Measurements from ENCODE around the gene TRMT2A.

The TRMT2A gene

DNA sequence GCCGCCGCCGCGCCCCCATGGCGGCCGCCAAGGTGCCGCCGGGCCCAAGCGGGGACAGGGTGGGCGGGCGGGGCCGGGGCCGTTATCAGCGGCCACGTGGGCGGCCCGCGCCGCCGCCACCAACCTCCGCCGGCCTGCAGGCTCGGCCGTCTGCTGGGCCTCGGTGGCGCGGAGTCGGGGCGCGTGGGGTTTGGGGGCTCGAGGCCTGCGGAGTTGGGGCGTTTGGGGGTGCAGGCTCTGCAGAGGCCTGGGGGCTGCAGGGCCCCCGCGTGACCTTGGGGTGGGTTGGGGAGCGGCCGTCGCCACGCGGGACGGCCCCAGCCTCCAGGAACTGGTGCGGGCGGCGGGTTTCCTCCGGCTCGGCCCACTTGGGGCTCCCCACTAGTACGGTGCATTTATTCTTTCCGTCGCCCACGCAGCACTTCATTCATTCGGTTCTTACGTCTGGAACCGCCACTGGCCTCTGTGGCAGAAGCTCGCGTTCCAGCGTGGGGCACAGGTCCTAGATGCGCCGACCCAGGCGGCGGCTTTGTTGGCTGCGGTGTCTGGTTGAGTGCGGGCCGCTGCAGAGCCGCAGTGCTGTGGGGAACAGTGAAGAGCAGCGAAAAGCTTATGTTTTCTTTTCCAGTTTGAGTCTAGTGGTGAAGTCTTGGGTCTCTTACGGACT, 740 bp upstream of the TRMT2A start:
- DNase-seq, result peak; percentile 88

- no peak for DNase-seq
These were observed 563 bp downstream of the TRMT2A start for GRCh38 chr22:20116376-20116950.

DNA sequence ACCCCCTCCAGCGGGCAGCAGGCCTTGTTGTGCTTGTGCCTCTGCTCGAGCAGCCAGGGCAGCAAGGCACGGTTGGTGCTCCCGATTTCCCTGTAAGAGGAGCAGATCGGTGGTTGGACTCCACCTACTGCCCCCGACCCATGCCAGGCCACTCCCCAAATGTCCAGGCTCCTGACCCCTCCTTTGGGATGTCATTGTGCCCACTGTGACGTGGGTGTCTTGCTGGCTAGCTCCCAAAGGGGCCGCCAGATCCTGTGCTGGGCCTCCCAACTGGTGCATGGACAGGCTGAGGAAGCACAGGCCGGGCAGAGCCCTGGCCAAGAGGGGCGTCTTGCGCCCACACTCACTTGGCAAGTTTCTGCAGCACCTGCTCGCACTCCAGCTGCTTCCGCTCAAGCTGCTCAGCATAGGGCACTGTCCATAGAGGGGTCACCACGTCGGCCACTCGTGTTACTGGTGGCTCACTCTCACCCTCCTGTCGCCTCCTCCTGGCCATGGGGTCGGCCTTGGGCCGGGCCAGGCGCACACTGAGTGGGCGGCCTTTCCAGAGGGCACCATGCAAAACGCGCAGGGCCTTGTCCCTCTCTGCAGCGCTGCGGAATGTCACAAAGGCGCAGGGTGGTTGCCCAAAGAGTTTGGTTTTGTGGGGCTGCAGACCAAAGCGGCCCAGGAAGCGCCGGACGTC, 1.2 kb downstream of the TRMT2A start, which contains the start of gene RANBP1:
RANBP1 (plus strand) TSS at position 414 of the 685 bp plus-strand sequence; CDS start at position 495, 81 bp downstream.
- no peak for DNase-seq

DNA sequence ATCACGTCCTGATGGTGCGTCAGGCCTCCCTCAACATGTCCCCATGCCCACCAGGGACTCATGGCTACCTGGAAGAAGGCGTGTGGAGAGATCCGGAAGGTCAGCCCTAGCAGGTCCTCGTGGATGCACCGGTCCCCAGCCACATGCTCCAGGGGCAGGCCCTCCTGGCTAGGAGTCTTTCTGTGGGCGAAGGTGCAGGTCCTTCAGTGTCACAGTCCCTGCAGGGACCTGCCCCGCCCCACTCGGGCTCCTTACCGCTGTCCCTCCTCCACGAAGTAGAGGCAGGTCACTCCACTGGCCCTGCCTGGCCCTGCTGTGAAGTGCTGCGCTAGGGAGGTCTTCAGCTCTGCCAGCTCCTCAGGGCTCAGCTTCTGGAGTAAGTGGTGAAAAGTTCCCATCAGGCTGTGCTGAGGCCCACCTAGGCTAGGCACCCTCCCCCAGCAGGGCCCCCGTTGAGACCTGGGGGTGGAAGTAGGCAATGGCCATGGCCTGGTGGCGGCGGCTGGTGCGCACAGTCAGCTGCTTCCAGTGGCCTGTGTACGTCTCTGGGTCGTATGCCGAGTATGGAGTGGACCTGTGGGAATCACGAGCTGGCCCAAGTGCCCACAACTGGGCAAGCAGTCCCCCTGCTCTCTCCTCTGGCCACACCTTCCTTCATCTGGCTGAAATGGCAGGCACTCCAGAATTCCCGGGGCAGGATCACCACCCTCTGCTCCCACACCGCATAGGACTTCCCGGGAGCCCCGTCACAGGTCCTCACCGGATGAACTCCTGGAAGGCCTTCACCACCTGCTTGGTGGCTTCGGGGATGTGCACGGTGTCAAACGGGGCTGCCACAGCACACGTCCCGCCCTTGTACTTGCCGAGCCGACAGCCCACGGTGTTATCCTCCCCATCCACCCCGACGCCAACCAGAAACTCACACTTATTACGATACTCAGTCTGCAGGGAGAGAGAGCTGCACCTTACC, 2.2 kb downstream of the TRMT2A start:
- DNase-seq, result no peak

- no peak for DNase-seq
These were observed 3.3 kb downstream of the TRMT2A start for GRCh38 chr22:20113551-20114310.

GRCh38 chr22:20112623-20113511, 4.2 kb downstream of the TRMT2A start:
- no peak for DNase-seq

- DNase-seq, result no peak
These were observed 5.1 kb downstream of the TRMT2A start for GRCh38 chr22:20111689-20112622.

GRCh38 chr22:20111045-20111688, 5.9 kb downstream of the TRMT2A start:
- peak; percentile 49 for DNase-seq

GRCh38 chr22:20110359-20110985, 6.6 kb downstream of the TRMT2A start:
- DNase-seq, result no peak

DNA sequence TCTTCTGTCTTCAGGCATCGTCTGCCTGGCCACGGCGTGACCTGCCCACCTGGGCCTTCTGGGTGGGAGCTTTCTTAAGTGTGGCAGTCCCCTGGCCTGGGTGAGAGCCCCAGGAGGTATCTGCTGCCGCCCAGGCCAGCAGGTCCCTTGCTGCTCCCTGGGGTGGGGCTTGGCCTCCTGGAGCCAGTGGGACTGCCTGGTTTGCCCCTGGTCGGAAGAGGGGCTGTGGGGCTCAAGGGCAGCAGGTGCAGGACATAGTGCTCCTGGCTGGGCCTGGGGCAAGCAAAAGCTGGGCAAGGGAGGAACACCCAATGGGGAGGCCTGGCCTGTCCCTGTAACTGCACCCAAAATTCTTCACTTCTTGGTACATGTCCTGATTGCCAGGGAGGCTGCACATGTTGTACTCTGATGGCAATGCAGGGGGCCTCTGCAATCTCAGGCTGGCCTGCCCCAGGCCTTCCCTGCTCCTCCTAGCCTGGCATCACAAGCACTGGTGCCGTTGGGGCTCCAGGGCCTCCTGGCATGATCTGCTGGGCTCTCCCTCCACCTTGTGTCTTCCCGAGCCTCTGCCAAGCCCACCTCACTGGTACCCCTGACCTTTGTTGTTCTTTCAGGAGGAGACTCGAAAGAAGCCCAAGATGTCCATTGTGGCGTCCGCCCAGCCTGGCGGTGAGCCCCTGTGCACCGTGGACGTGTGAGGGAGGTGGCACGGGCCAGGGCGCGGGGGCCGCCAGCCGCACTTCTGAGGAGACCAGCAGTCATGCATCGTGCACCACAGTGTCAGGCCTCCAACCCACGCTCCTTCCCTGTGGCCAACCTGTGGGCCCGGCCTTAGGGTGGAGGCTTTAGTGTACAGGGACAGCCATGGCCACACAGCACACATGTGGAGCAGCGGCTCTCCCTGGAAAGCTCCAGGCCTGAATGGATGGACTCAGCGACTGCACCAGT, 7.3 kb downstream of the TRMT2A start:
- no peak for DNase-seq

- no peak for DNase-seq
These were observed 8.2 kb downstream of the TRMT2A start for GRCh38 chr22:20108757-20109230.

DNA sequence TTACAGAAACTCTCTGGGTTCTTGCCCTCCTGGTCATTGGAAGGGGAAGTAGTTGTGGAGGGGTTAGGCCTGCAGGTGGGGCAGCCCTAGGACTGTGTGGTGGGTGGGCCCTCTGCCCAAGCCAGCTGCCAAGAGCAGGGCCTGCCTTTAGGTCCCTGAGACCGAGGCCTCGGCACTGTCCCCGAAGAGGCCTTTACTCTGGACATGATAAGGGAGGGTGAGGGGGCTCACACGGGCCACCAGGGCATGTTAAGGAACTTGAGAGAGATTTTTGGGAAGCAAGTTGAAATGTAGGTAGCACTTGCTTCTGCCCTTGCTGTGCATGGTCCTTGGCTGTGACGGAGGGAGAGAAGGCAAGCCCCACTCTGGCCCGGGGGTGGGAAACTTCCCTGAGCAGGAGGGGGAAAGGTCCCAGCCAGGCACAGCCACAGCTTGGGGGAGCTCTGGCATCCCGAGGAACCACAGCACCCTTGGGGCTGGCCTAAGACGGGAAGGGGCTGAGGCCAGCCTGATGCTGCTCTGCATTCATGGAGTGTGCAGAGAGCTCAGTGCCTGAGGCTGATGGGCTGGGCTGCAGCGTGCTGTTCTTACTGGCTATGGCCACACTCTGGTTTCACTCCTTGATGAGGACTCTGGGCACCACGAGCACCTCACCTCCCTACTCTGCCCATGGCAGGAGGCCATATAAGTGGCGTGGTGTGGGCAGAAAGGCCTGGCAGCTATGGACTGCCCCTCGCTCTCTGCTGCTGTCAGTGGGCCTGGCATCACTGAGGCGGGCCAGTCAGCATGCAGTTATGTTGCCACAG, 8.9 kb downstream of the TRMT2A start:
- no peak for DNase-seq

DNA sequence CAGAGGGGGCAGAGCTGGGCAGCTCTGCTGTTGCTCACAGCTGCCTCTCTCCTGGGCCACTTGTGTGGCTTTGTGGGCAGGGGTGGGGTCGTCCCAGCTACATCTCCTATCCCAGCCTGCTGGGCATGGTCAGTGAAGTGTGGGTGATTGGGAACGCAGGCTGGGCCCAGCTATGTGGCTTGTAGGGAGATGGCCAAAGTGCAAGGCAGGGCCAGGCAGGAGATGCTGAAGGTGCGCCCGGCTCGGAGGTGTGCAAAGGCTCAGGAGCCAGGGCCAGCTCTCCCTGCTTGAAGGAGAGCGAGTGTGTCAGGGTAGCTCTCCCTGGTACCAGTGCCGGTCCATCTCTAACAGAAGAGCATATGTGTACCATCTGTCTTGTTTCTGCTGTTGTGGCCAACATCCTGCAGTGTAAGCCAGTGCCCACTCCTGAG, 9.5 kb downstream of the TRMT2A start:
- no peak for DNase-seq

- no peak for DNase-seq
These were observed 10.2 kb downstream of the TRMT2A start for GRCh38 chr22:20106849-20107237.

DNA sequence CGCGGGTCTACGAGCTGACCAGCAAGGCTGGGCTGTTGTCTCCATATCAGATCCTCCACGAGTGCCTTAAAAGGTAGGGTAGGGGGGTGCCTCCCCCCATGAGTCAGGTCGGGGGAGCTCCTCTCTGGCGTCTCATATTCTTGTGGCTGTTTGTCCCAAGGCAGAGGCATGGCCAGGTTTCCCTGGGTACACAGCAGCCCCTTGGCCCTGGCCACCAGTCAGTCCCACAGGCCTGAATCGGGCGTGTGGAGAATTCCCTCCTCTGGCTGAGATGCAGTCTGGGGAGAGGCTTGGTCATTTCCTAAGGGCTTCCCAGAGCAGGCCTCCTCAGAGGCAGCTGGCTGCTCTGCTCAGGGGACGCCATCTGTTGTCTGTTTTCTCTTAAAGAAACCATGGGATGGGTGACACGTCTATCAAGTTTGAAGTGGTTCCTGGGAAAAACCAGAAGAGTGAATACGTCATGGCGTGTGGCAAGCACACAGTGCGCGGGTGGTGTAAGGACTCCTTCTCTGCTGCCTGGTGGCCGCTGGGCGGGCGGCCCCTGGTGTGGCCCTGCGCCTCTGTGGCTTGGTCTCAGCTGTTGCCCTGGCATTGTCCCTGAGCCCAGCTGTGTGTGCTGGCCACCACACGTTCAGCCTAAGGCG, 10.7 kb downstream of the TRMT2A start:
- DNase-seq, result no peak
